Myocyte (in vitro differentiated cells): ENCODE measurements around the gene DHX58. TPM values are rescaled to one million over a fixed set of nuclear protein-coding genes. Genes with fewer than 3 reads are reported as not detected.

Source experiments
- DNase-seq: peaks from one replicate; pipeline ENCODE4 v3.0.0-alpha.2; 2012; ENCODE audit warnings: low read depth
- total RNA-seq: library from RNA; depleted of rRNA; stranded (reverse); fragments of >200 nt; gene quantifications from 2 replicates; pipeline ENCODE4 v1.2.3, GENCODE V29; 2014

Gene DHX58
- total RNA-seq, 1 donor from 2014 or later, result 9.3 TPM

GRCh38 chr17:42130310-42130936 is 17.9 kb upstream of the DHX58 start:
- DNase-seq, result no peak

- no peak for DNase-seq
These were observed 16.8 kb upstream of the DHX58 start for GRCh38 chr17:42129109-42129837.

GRCh38 chr17:42127414-42127813 is 14.9 kb upstream of the DHX58 start:
- no peak for DNase-seq

- no peak for DNase-seq
These were observed 14.3 kb upstream of the DHX58 start for GRCh38 chr17:42126836-42127235.

GRCh38 chr17:42125565-42125964 is 13.1 kb upstream of the DHX58 start:
- DNase-seq, result no peak

GRCh38 chr17:42124256-42124655 is 11.7 kb upstream of the DHX58 start:
- no peak for DNase-seq

- no peak for DNase-seq
These were observed 10.1 kb upstream of the DHX58 start, which contains the start of gene HSPB9 for GRCh38 chr17:42122371-42123303. HSPB9 (plus strand) TSS chr17:42122804; CDS start chr17:42122851, 47 bp downstream.

GRCh38 chr17:42120770-42121769 is 8.6 kb upstream of the DHX58 start, which contains the start of gene KAT2A:
KAT2A (minus strand) TSS chr17:42121367; CDS start chr17:42121304, 63 bp downstream.
- peak; percentile 86 for DNase-seq

GRCh38 chr17:42120161-42120769 is 7.8 kb upstream of the DHX58 start:
- DNase-seq, result peak; percentile 58

GRCh38 chr17:42119301-42119700 is 6.8 kb upstream of the DHX58 start:
- DNase-seq, result no peak

- peak; percentile 34 for DNase-seq
These were observed 6.0 kb upstream of the DHX58 start for GRCh38 chr17:42118545-42118944.

GRCh38 chr17:42118126-42118510 is 5.6 kb upstream of the DHX58 start:
- no peak for DNase-seq

- DNase-seq, result no peak
These were observed 5.0 kb upstream of the DHX58 start for GRCh38 chr17:42117397-42118125.

GRCh38 chr17:42116705-42117396 is 4.3 kb upstream of the DHX58 start:
- peak; percentile 89 for DNase-seq

- DNase-seq, result no peak
These were observed 1.6 kb upstream of the DHX58 start for GRCh38 chr17:42114118-42114517.

- DNase-seq, result no peak
These were observed 967 bp upstream of the DHX58 start for GRCh38 chr17:42113293-42114069.

GRCh38 chr17:42111871-42112551 is 503 bp downstream of the DHX58 start:
- DNase-seq, result peak; percentile 54
